IPS-15b (cell line): ENCODE measurements around the gene FLRT1.

ENCODE experiments used
- H3K27me3 ChIP-seq: one replicate; pipeline ENCODE4 v1.6.1; 2013; ENCODE audit warnings: low read length; ENCODE audit not compliant: control insufficient read depth, insufficient read depth
- H3K36me3 ChIP-seq: one replicate; pipeline ENCODE4 v1.6.1; 2013; ENCODE audit warnings: low read length; ENCODE audit not compliant: control insufficient read depth, insufficient read depth
- H3K4me1 ChIP-seq: one replicate; pipeline ENCODE4 v1.6.1; 2013; ENCODE audit warnings: mild to moderate bottlenecking, low read length; ENCODE audit not compliant: control insufficient read depth, insufficient read depth
- H3K4me3 ChIP-seq: one replicate; pipeline ENCODE4 v1.5.1; 2013; ENCODE audit warnings: low read depth, low read length
- H3K9ac ChIP-seq: one replicate; pipeline ENCODE4 v1.6.1; 2013; ENCODE audit warnings: low read depth, mild to moderate bottlenecking, low read length
- H3K9me3 ChIP-seq: one replicate; pipeline ENCODE4 v1.6.1; 2013; ENCODE audit warnings: mild to moderate bottlenecking, low read length; ENCODE audit not compliant: control insufficient read depth, insufficient read depth

Gene FLRT1

GRCh38 chr11:64032050-64032449, 3.7 kb upstream of the FLRT1 start:
- H3K9ac ChIP-seq = no peak overlapping the region
- H3K9me3 ChIP-seq = no peaks in the 10 kb centered on the region
- no peaks in the 10 kb centered on the region for H3K36me3 ChIP-seq
- peaks cover 55% of the 10 kb centered on the region for H3K27me3 ChIP-seq
- H3K4me3 ChIP-seq = no peak overlapping the region
- H3K4me1 ChIP-seq = peaks cover 12% of the 10 kb centered on the region

GRCh38 chr11:64034411-64034811, 1.3 kb upstream of the FLRT1 start:
- H3K4me3 ChIP-seq = no peak overlapping the region
- no peaks in the 10 kb centered on the region for H3K36me3 ChIP-seq
- peaks cover 72% of the 10 kb centered on the region for H3K27me3 ChIP-seq
- no peak overlapping the region for H3K9ac ChIP-seq
- H3K9me3 ChIP-seq = no peaks in the 10 kb centered on the region
- peaks cover 2% of the 10 kb centered on the region for H3K4me1 ChIP-seq

DNA sequence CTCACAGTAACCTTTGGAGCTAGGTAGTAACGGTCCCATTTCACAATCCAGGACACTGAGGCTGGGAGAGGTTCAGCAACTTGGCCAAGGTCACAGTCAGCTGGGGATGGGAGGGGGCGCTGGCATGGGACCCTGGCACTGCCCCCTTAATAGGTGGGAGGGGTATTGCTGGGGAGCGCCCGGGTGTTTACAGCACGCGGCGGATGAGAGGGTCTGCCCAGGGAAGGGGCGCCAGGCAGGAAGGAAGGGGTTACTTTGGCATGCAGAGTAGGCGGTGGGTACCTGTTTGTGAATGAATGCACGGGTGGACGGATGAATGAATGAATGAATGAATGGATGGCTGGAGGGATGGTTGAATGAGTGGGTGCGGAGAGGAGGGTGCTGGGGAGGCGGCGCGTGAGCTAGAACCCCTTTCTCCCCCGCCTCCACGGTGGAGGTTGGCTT, 628 bp upstream of the FLRT1 start:
- Histone ChIP-seq H3K9ac (no peak overlapping the region), H3K4me1 (peaks cover 2% of the 10 kb centered on the region), H3K4me3 (peak overlapping the region; percentile 39), H3K36me3 (no peaks in the 10 kb centered on the region), H3K27me3 (peaks cover 68% of the 10 kb centered on the region), H3K9me3 (no peaks in the 10 kb centered on the region)

- no peak overlapping the region for H3K9ac ChIP-seq
- peak overlapping the region; percentile 41 for H3K4me3 ChIP-seq
Observed at GRCh38 chr11:64036087-64037026, 626 bp downstream of the FLRT1 start.

DNA sequence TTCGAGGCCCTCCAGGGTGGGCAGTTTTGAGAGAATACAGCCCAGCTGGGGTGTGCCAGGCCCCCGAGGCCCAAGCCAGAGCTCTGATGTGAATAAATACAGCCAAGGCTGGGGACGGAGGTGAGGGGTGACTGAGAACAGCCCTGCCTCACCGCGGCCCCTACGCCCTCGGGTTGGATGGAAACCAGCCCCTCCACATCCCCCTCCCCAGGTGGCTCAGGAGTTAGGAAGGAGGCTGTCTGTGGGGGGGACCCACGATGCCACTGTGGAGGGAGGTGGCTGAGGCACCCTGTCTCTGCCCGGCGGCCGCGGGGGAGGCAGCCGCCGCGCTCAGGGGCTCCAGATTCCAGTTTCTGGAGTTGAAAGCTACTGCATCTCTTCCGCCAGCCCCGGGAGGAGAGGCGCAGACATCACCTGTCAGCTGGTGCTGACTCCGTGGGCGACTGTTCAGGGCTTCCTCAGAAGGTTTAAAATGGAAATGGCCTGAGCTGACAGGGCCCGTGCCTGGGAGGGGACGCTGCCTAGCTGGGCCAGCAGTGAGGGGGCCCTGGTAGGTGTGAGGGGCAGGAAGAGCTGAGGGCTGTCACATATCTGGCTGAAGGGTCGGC, 1.4 kb downstream of the FLRT1 start:
- Histone ChIP-seq H3K4me1 (peaks cover 2% of the 10 kb centered on the region), H3K9ac (no peak overlapping the region), H3K27me3 (peaks cover 53% of the 10 kb centered on the region), H3K4me3 (peak overlapping the region; percentile 41), H3K9me3 (no peaks in the 10 kb centered on the region), H3K36me3 (no peaks in the 10 kb centered on the region)

More at GRCh38 chr11:64036087-64037026, 626 bp downstream of the FLRT1 start:
- Histone ChIP-seq H3K36me3 (no peaks in the 10 kb centered on the region), H3K27me3 (peaks cover 58% of the 10 kb centered on the region), H3K9me3 (no peaks in the 10 kb centered on the region), H3K4me1 (peaks cover 2% of the 10 kb centered on the region)

DNA sequence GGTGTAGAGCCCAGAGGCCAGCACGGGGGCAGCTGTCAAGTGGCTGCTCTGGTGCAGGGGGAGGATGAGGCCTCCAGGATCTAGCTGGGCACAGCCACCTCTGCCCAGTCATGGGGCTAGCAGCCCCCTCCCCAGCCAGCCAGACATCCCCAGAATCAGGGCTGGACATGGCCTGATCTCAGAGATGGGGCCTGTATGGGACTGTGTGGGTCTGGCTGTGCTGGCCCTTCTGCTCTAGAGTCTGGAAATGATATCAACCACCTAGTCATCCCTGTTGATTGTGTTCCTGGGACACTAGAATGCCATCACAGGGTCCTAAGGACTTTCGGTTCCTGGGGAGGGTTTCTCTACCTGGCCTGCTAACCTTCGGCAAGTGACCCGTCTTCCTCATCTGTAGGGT, 2.8 kb downstream of the FLRT1 start:
- H3K36me3 ChIP-seq = no peaks in the 10 kb centered on the region
- H3K27me3 ChIP-seq = peaks cover 41% of the 10 kb centered on the region
- peaks cover 2% of the 10 kb centered on the region for H3K4me1 ChIP-seq
- no peak overlapping the region for H3K9ac ChIP-seq
- H3K9me3 ChIP-seq = no peaks in the 10 kb centered on the region
- H3K4me3 ChIP-seq = no peak overlapping the region

- Histone ChIP-seq H3K36me3 (no peaks in the 10 kb centered on the region), H3K9ac (no peak overlapping the region), H3K27me3 (peaks cover 41% of the 10 kb centered on the region), H3K4me1 (peaks cover 2% of the 10 kb centered on the region), H3K4me3 (no peak overlapping the region), H3K9me3 (no peaks in the 10 kb centered on the region)
Observed at GRCh38 chr11:64039012-64039665, 3.4 kb downstream of the FLRT1 start.

DNA sequence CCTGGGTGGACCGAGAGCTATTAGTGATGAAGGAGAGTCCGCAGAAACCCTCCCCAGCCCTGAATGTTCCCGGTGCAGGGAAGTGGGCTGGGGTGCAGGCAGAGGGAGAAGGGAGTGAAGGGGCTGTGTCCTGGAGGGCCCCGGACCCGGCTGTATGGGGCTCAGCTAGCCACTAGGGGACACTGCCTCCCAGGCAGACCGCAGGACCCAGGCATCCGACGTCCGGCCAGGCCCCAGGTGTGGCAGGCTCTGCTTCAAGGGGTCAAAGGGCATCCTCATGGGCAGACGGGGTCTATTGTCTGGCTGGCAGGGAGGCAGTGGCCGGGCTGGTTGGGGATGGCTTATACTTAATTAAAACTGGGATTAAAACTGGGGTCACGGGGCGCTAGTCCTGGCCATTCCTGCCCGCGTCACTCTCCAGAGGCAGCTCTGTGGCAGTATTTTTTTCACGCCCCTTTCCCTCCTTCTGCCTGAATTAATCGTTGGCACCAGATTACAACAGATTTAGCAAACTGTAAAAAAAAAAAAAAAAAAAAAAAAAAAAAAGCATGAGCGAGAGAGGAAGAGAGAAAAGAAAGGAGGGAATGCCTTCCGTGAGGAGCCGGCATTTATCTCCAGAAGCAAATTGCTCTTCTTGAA, 5.1 kb downstream of the FLRT1 start:
- Histone ChIP-seq H3K27me3 (peaks cover 33% of the 10 kb centered on the region), H3K4me3 (no peak overlapping the region), H3K4me1 (no peaks in the 10 kb centered on the region), H3K36me3 (no peaks in the 10 kb centered on the region), H3K9ac (no peak overlapping the region), H3K9me3 (no peaks in the 10 kb centered on the region)

GRCh38 chr11:64041846-64042245, 6.1 kb downstream of the FLRT1 start:
- H3K36me3 ChIP-seq = no peaks in the 10 kb centered on the region
- H3K4me3 ChIP-seq = no peak overlapping the region
- H3K4me1 ChIP-seq = no peaks in the 10 kb centered on the region
- no peak overlapping the region for H3K9ac ChIP-seq
- H3K27me3 ChIP-seq = peaks cover 29% of the 10 kb centered on the region
- no peaks in the 10 kb centered on the region for H3K9me3 ChIP-seq

GRCh38 chr11:64042301-64042700, 6.6 kb downstream of the FLRT1 start:
- Histone ChIP-seq H3K4me3 (no peak overlapping the region), H3K36me3 (no peaks in the 10 kb centered on the region), H3K9me3 (no peaks in the 10 kb centered on the region), H3K4me1 (no peaks in the 10 kb centered on the region), H3K9ac (no peak overlapping the region), H3K27me3 (peaks cover 24% of the 10 kb centered on the region)

DNA sequence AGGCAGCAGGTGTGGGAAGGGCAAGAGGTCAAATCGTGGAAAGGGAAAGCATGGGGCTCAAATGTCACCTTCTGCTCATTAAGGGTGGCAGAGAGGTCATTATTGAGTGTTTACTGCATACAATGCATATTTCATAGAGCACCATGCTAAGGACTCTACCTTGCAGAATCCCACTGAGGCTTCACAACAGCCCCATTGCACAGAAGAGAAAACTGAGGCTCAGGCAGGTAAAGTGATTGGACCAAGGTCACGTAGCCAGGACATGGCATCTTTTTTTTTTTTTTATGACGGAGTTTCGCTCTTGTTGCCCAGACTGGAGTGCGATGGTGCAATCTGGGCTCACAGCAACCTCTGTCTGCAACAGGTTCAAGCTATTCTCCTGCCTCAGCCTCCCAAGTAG, 7.8 kb downstream of the FLRT1 start:
- Histone ChIP-seq H3K4me1 (no peaks in the 10 kb centered on the region), H3K36me3 (no peaks in the 10 kb centered on the region), H3K9me3 (no peaks in the 10 kb centered on the region), H3K9ac (no peak overlapping the region), H3K27me3 (peaks cover 12% of the 10 kb centered on the region), H3K4me3 (no peak overlapping the region)
